SU-DHL-6 (cell line): ENCODE measurements around the gene ABCB8.

Experiments used
- CTCF ChIP-seq: fragments of 200-600 bp; sonication (generic); IDR thresholded peaks from one replicate; pipeline ENCODE4 v1.5.1; 2017; ENCODE audit warnings: antibody characterized with exemption, mild to moderate bottlenecking, low read length, moderate library complexity; ENCODE audit not compliant: insufficient read depth, poor library complexity, severe bottlenecking
- EZH2phosphoT487 ChIP-seq: fragments of 200-600 bp; sonication (generic), shearing (Covaris generic); conservative IDR thresholded peaks from 2 replicates; pipeline ENCODE4 v1.6.1; 2018; ENCODE audit warnings: mild to moderate bottlenecking, antibody characterized with exemption, low read length, moderate library complexity, mixed read lengths

GRCh38 chr7:151017953-151018420, 10.3 kb upstream of the ABCB8 start:
- TF ChIP-seq CTCF (peak; percentile 89), EZH2phosphoT487 (no peak)
